Measurements from ENCODE around the gene FRMD4A. TPM values are rescaled to one million over a fixed set of nuclear protein-coding genes. Genes with fewer than 3 reads are reported as not detected.

Gene FRMD4A
- polyA plus RNA-seq, 1 of the 3 experiments (the other 2 are of a cell fraction) = 37.7 TPM

- no peaks in the 10 kb centered on the region for H3K27me3 ChIP-seq (ENCODE audit: insufficient read depth)
- H3K9me3 ChIP-seq = no peaks in the 10 kb centered on the region
- H3K4me2 ChIP-seq = no peak overlapping the region
- no peak overlapping the region for H3K9ac ChIP-seq
- no peaks in the 10 kb centered on the region for H3K9me2 ChIP-seq
- peaks cover 0 to 5% of the 10 kb centered on the region in 2 experiments; a peak in 1 of 4 replicates for H3K4me1 ChIP-seq (ENCODE audit: control insufficient read depth in 1 of 2, insufficient read depth in 2 of 2, low read depth in 1 of 2, low read length in 1 of 2)
- no peak for DNase-seq
- 97% methylated on average over 1 of the region's 1 CpG for WGBS (ENCODE audit: low lambda C conversion rate)
- peaks cover 0 to 14% of the 10 kb centered on the region in 2 experiments for H3K36me3 ChIP-seq (replicated peaks in 1 of 2; ENCODE audit: control insufficient read depth in 1 of 2, insufficient read depth in 2 of 2, low read length in 1 of 2)
- H3K79me2 ChIP-seq (ENCODE audit: insufficient read depth) = no peaks in the 10 kb centered on the region
- CTCF ChIA-PET = no interaction called here
- no peak overlapping the region for H3K27ac ChIP-seq (ENCODE audit: low read depth in 2 of 2, low read length in 1 of 2)
- no peaks in the 10 kb centered on the region for H4K20me1 ChIP-seq (ENCODE audit: insufficient read depth)
- POLR2A ChIA-PET = no interaction called here
- TF ChIP-seq PBX3 (IDR thresholded peaks at IDR 0.05) (no peak), SIN3A (IDR thresholded peaks at IDR 0.05; ENCODE audit: borderline replicate concordance, low read depth, low read length) (no peak), TAF1 (IDR thresholded peaks at IDR 0.05; ENCODE audit: borderline replicate concordance, low read depth, low read length) (no peak)
- no peak overlapping the region for H3K4me3 ChIP-seq (ENCODE audit: low read depth in 2 of 2, low read length in 1 of 2)
- H2AFZ ChIP-seq (ENCODE audit: low read depth) = no peak overlapping the region
- H3F3A ChIP-seq (replicated peaks; ENCODE audit: insufficient read depth) = peaks cover 4% of the 10 kb centered on the region
Observed at GRCh38 chr10:13905281-13905680, 425.4 kb downstream of the FRMD4A start.

- H3K9me2 ChIP-seq = no peaks in the 10 kb centered on the region
- CTCF ChIA-PET = interaction anchor here (0.6 kb wide), 1 partner anchor 12 kb away, joined by 3 read pairs; no protein-coding TSS in a partner anchor
- peaks cover 0 to 15% of the 10 kb centered on the region in 2 experiments for H3K36me3 ChIP-seq (replicated peaks in 1 of 2; ENCODE audit: control insufficient read depth in 1 of 2, insufficient read depth in 2 of 2, low read length in 1 of 2)
- no peak overlapping the region for H2AFZ ChIP-seq (ENCODE audit: low read depth)
- H4K20me1 ChIP-seq (ENCODE audit: insufficient read depth) = no peaks in the 10 kb centered on the region
- H3K4me1 ChIP-seq (ENCODE audit: control insufficient read depth in 1 of 2, insufficient read depth in 2 of 2, low read depth in 1 of 2, low read length in 1 of 2) = peaks cover 0 to 5% of the 10 kb centered on the region in 2 experiments; a peak in 1 of 4 replicates
- peak; percentile 25 for DNase-seq
- no peaks in the 10 kb centered on the region for H3K79me2 ChIP-seq (ENCODE audit: insufficient read depth)
- H3K27ac ChIP-seq (ENCODE audit: low read depth in 2 of 2, low read length in 1 of 2) = no peak overlapping the region
- POLR2A ChIA-PET = interaction anchor here (0.9 kb wide), 1 partner anchor 10 kb away, joined by 3 read pairs; no protein-coding TSS in a partner anchor
- H3K27me3 ChIP-seq (ENCODE audit: insufficient read depth) = no peaks in the 10 kb centered on the region
- WGBS (ENCODE audit: low lambda C conversion rate) = 86% methylated on average over 16 of the region's 16 CpGs
- H3K4me3 ChIP-seq (ENCODE audit: low read depth in 2 of 2, low read length in 1 of 2) = no peak overlapping the region
- TF ChIP-seq POLR2AphosphoS5 (IDR thresholded peaks at IDR 0.05; ENCODE audit: low read depth, low read length) (no peak), FOXJ3 (CRISPR knock-in tag; IDR thresholded peaks at IDR 0.05) (no peak), JUND (IDR thresholded peaks at IDR 0.05) (no peak), PBX3 (IDR thresholded peaks at IDR 0.05) (no peak), YY1 (IDR thresholded peaks at IDR 0.05; ENCODE audit: low read depth) (no peak)
- peaks cover 4% of the 10 kb centered on the region for H3F3A ChIP-seq (replicated peaks; ENCODE audit: insufficient read depth)
- no peak overlapping the region for H3K9ac ChIP-seq
- no peaks in the 10 kb centered on the region for H3K9me3 ChIP-seq
- H3K4me2 ChIP-seq = no peak overlapping the region
Observed at GRCh38 chr10:13904064-13904463, 426.7 kb downstream of the FRMD4A start.

- Histone ChIP-seq H4K20me1 (ENCODE audit: insufficient read depth) (no peaks in the 10 kb centered on the region), H3K4me1 (ENCODE audit: control insufficient read depth in 1 of 2, insufficient read depth in 2 of 2, low read depth in 1 of 2, low read length in 1 of 2) (peaks cover 0 to 5% of the 10 kb centered on the region in 2 experiments; a peak in 1 of 4 replicates), H3K27ac (ENCODE audit: low read depth in 2 of 2, low read length in 1 of 2) (no peak overlapping the region), H3K4me3 (ENCODE audit: low read depth in 2 of 2, low read length in 1 of 2) (no peak overlapping the region), H3K9me2 (no peaks in the 10 kb centered on the region), H3K9ac (no peak overlapping the region), H2AFZ (ENCODE audit: low read depth) (no peak overlapping the region), H3K79me2 (ENCODE audit: insufficient read depth) (no peaks in the 10 kb centered on the region), H3F3A (replicated peaks; ENCODE audit: insufficient read depth) (peaks cover 4% of the 10 kb centered on the region), H3K9me3 (no peaks in the 10 kb centered on the region), H3K4me2 (no peak overlapping the region), H3K36me3 (replicated peaks in 1 of 2; ENCODE audit: control insufficient read depth in 1 of 2, insufficient read depth in 2 of 2, low read length in 1 of 2) (peaks cover 0 to 15% of the 10 kb centered on the region in 2 experiments), H3K27me3 (ENCODE audit: insufficient read depth) (no peaks in the 10 kb centered on the region)
- ChIA-PET POLR2A (interaction anchor here (0.9 kb wide), 1 partner anchor 9 kb away, joined by 3 read pairs; no protein-coding TSS in a partner anchor), CTCF (interaction anchor here (0.6 kb wide), 1 partner anchor 18 kb away, joined by 3 read pairs; no protein-coding TSS in a partner anchor)
- 89% methylated on average over 6 of the region's 6 CpGs for WGBS (ENCODE audit: low lambda C conversion rate)
- DNase-seq = no peak
- TF ChIP-seq TAF1 (IDR thresholded peaks at IDR 0.05; ENCODE audit: borderline replicate concordance, low read depth, low read length) = no peak
- TF ChIP-seq USF1 (IDR thresholded peaks at IDR 0.05; ENCODE audit: borderline replicate concordance, low read depth) = no peak
- no peak for TF ChIP-seq SMC3 (IDR thresholded peaks at IDR 0.05; ENCODE audit: low read depth, low read length)
- no peak for TF ChIP-seq ZBTB33 (IDR thresholded peaks at IDR 0.05; ENCODE audit: borderline replicate concordance, low read depth)
- no peak for TF ChIP-seq FOSL2 (IDR thresholded peaks at IDR 0.05; ENCODE audit: borderline replicate concordance, low read depth)
- no peak for TF ChIP-seq GABPA (IDR thresholded peaks at IDR 0.05; ENCODE audit: low read depth)
- TF ChIP-seq ELF1 (IDR thresholded peaks at IDR 0.05) = no peak
Observed at GRCh38 chr10:13902868-13903587, 427.7 kb downstream of the FRMD4A start.
